NCI-H2227 treated with DMSO at 0.1 percent for 48 hours (cell line): Measurements from ENCODE around the gene PDZD2.
A peak's percentile ranks its signal among the peaks of the same experiment; 100 is the strongest.
"Not testable (repeated sequence)": the region's sequence is repeated elsewhere in the genome, so short reads cannot be mapped to it uniquely, and the experiment has no call there.

Experiments used
- DNase-seq: peaks from one replicate; lab custom pipeline; 2025; lab: John Stamatoyannopoulos, UW

The PDZD2 gene

DNA sequence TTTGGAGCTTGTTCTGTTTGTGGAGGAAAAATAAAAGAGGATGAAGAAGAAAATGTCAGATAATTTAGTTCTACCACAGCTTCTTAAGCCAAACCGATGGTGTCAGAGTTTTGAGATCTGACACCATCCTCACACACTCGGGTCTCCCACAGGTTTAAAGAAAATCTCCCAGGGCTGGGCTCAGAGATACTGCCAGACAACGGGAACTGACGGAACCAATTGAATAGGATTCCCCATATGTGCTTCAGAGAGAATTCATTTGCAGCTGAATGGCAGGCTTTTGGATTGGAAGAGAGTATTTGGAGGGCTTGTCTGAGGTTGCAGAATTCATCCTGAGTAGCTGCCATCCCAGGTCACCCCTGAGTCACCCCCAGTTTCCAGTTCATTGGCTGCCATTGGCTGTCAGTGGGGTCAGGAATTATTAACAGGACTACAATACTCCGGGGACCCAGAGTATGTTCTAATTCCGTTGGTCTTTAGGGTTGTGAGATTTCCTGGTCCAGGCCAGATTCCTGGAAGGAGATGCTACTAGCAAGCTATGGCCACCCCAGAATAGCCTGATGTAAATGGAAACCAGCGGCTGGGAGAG is 131.3 kb downstream of the PDZD2 start:
- DNase-seq, result no peak

DNA sequence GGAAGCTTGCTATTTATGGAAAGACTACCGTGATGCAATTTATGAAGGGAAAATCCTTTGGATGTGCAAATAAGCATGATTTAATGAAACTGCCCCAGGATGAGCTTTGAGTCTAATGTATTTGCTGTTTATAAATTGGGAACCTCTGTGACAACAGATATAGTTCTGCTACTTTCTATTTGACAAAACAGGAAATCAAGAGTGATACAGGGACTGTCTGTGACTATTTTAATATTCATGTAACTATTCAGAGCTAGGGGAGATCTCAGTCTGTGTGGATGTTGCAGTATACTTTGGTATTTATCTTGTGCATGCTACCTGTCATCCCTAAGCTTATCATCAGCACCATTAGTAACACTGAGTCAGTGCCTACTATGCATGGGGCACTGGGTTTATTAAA is 132.1 kb downstream of the PDZD2 start:
- no peak for DNase-seq

DNA sequence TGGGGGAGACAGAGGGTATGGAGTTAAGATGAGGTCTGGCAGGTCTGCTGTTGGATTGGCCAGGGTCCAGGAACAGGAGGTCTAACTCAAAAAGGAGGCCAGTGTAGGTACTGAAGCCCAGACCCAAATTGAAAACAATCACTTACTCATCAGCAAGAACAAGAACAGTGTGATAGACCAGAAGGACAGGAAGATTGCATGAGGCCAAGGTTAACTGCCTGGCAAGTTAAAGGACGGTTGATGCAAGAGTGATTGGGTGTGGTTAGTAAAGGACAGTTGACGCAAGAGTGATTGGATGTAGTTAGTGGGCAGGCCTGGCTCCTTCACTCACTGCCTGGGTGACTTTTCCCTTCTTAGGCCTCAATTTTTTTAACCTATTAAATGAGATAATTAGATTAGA is 132.6 kb downstream of the PDZD2 start:
- no peak for DNase-seq

DNA sequence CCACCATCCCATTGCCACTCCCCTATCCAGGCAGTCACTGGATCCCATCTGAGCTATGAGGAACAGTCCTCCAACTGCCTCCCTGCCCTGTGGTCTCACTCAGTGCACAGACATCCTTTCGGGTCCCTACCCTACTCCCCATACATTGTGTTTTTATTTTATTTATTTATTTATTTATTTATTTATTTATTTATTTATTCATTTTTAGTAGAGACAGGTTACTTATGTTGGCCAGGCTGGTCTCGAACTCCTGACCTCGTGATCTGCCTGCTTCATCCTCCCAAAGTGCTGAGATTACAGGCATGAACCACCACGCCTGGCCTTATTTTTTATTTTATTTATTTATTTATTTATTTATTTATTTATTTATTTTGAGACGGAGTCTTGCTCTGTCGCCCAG is 137.4 kb downstream of the PDZD2 start:
- not testable (repeated sequence) for DNase-seq

DNA sequence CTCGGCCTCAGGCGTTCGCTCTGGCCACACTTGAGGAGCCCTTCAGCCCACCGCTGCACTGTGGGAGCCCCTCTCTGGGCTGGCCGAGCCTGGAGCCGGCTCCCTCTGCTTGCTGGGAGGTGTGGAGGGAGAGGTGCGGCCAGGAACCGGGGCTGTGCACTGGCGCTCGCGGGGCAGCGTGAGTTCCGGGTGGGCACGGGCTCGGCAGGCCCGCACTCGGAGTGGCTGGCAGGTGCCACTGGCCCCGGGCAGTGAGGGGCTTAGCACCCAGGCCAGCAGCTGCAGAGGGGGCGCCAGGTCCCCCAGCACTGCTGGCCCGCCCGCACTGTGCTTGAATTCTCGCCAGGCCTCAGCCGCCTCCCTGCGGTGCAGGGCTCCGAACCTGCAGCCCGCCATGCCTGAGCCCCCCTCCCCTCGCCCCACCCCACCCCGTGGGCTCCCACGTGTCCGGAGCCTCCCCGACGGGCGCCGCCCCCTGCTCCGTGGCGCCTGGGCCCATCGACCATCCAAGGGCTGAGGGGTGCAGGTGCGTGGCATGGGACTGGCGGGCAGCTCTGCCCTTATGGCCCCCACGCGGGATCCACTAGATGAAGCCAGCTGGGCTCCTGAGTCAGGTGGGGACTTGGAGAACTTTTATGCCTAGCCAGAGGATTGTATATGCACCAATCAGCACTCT is 138.2 kb downstream of the PDZD2 start:
- no peak for DNase-seq

DNA sequence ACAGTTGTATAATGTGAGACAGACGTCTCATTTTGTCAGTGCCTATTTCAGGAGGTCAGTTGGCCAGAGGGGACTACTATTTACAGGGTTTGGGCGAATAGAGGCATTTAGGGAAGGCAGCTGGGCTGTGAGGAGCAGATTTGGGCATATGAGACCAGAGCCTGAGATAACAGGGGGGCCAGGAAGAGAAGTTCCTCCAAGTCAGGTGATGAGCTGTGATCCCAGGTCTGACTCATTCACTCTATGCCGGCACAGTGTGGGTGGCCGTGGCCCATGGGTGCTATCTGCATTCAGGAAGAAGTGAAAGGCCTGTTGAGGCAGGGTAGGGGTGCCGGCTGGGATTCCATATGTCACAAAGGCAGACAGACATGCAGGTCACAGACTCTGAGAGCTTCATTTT is 142.8 kb downstream of the PDZD2 start:
- DNase-seq, result no peak

DNA sequence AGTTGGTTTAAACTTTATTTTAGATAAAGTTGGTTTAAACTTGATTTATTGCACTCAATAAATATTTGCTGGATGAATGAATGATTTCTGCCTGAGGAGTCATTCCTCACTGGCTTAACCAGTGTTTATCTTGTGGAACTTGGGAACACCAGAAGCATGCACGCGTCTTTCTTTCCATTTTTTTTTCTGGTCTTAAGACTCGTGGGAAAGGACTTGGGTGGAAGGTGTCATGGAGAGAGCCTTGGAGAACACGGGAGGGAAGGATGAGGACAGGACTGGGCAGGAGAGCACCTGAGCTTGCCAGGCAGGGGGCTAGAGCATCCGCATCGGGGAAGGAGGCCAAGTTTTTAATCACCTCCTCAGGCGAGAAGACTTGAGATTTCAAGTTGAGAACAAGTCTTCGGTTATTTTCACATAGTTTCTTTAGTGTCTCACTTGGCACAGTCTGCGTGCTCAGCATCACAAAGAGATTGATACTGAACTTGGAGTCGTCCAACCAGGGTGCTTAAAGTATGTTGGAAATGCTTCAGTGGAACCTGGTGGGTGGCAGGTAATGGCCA is 144.2 kb downstream of the PDZD2 start:
- no peak for DNase-seq

DNA sequence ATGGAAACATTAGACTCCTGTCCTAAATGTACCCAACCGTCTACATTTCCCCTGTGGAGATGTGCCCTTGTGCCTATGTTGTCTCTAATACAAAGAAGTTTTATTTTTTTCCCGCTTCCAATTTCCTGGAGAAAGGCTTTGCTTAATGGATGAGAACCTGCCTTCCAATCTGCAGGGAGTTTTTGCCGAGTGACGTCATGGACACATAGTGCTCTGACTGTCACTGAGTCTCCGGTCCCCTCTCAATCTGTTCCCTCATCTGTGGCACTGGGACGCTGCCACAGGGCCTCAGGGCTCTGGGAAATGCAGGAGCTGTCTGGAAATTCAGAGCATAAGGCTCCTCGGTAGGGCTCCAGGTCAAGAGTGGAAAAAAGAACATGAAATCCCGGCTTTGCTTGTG is 144.8 kb downstream of the PDZD2 start:
- DNase-seq, result peak; percentile 13

DNA sequence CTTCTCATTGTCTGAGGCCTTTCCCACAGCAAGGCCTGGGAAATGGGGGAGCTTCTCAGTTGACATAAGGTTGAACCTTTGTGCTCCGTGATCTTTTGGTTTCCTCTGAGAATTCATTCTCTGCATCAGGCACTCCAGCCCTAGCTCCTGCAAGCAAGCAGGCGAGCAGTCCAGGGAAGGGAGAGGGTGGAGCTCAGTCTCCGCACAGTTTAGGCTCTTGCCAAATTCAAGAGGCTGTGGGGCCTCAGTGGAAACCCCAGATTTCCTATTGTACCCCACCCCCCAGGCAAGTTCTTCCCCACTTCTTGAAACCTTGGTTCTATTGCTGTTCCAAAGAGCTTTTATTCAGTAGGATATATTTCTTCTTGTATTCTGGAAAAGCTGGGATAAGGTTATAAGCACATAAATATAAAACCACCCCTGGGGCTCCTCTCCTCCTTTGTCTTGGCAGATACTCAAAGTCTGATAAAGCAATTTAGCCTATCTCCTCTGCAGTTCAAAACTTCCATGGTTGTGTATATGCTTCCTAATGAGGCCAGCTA is 147.2 kb downstream of the PDZD2 start:
- no peak for DNase-seq

DNA sequence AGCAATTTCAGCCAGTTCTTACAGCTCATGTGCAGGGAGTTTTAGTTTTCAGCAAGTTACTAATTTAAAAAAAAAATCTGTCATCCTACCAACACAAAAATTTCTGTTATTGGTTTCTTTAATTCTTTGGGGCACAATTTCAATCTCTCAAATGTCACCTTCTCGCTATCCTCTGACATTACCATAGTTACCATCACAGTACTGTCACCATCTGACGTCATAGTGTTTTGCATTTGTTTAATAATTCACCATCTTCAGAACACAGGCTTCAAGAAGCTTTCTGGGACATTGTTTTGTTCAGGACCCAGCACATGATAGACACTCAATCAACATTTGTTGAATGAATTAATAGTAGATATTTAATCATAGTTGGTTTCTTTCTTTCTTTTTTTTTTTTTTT is 155.1 kb downstream of the PDZD2 start:
- DNase-seq, result no peak

DNA sequence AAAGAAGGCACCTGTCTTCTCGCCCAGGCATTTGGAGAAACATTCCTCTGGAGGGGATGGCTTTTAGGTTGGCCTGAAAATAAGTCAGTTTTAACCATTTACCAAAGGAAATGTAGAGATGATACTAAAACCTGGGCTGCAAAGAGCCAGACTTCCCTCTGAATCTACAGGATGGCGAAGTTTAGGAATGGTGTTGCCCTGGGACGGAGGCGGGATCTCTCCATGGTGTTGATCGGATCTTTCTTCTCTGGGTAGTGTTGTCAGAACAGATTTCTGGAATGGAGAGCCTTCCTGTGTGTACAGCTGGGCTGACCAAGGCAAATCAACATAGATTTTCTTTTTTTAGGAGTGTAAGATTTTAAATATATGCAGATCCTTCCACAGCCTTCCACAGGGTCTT is 159.2 kb downstream of the PDZD2 start:
- no peak for DNase-seq

DNA sequence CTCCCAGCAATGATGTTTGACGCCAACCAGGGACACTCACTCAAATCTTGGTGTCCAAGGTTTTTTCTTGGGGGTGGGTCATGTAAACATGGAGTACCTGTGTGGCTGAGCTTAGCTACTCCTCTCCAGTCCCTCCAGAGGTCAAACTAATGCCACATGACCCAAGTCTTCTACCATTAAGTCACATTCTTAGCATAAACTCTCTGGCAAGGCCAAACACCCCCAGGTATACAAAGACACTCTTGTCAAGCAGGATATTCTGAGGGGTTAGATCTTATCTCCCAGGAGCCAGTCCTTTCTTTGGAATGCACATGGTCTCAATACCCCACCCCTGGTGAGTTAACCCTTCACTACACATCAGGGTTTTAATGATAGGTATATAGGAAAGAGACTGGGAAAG is 161.4 kb downstream of the PDZD2 start:
- no peak for DNase-seq

DNA sequence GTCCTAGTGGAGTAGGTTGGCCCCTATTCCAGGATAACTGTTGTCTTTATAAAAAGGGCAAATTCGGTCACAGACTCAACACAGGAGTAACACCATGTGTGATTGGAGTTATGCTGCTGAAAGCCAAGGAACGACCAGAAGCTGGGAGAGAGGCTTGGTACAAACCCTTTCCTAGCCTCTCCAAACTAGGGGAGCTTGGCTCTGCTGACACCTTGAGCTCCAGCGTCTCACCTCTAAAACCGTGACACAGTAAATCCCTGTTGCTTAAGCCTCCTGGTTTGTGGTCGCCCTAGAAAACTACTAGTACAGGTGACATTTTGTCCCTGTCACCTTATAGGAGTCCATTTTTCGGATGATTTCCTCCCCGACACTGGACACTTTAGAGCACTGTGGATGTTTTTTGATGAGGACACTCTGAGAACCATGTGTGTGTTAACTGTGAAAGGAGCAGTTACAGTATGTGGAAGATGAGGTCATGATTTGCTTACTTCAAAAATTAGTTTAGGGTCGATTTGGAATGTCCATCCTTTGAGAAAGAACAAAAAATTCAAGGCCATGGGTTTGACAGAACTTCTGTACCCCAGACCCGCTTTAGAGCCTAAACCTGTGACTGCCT is 167.0 kb downstream of the PDZD2 start:
- no peak for DNase-seq

DNA sequence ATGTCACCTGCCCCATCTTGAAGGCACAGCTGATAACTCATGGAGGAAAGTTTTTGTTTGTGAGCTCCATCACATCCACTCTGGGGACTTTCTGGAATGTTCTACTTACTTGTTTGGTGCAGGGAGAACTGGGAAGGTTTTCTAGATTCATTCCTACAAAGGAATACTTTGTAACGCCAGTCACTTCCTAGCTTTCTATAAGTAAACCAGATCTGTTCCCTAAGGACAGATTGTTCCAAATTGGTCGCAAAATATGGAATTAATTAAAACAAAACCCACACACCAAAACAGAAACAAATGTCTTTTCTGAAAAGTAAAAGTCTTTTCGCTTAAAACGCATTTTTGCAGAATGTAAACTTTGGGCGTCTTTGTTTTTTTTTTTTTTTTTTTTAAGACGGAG is 167.6 kb downstream of the PDZD2 start:
- no peak for DNase-seq

DNA sequence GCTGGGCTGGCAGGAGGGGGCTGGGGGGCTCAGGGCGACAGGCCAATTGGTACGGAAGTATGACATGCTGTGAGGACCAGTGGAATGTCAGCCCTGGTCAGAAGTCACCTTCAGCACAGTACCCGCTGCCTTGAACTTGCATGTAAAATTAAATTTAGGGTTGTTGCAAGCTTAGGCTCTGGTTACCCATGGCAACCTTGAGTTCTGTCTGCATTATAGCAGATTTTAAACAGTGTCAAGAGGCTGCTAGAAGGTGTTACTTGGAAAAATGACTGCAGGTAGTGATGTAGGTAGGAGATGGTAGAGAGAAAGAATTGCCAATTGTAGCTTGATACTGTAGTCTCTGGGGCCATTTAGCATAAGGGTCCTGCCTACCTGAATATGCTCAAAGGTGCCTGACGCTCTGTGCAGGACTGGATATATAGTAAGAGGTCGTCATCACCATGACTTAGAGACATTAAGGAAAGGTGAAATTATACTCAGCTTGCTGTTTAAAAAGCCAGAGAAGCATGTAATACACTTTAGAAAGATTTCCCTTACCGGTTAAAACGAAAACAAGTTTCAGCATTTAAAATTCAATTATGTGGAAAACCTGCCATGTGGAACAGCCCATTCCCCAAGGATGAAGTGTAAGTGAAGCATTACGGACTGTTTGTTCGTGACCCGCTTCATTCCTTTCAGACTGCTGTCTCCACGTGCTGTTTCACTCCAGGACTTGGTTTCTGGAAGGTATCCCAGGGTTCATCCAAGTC is 169.0 kb downstream of the PDZD2 start:
- no peak for DNase-seq

DNA sequence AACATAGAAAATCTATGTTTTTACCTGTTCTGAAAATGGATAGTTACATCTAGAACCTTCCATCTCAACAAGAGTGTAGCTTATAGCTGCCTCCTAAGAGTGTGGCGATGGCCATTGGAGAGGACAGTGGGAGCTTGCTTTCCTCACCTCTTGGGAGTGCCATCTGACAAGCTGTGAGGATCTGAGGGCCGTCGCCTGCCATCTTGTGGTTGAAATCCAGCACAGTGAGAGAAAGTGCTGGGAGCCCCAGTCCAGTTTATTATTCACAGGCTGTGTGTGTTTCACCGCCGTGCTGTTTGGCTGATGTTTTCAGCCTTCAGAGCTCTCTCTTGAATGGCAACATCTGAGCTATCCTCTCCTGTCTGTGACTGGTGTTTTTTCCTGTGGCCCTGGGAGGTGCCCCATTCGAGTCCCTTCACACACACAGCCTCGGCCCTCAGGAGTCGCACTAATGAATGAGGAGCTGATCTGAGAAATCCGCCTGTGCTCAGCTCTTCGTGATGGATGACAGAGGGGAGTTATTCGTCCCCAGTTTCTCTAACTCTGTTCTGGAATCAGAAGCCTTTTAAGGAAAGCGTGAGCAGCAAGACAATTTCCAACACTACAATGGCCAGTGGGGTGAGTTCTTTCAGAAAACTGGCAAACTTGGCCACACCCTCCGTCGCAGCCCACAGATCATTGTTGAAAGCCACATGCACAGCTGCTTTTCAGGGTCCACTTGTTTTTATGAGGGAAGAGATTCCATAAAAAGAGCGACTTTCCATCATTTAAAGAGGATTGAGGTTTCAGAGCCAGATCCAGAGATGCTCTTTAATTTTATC is 170.3 kb downstream of the PDZD2 start:
- DNase-seq, result peak; percentile 75

DNA sequence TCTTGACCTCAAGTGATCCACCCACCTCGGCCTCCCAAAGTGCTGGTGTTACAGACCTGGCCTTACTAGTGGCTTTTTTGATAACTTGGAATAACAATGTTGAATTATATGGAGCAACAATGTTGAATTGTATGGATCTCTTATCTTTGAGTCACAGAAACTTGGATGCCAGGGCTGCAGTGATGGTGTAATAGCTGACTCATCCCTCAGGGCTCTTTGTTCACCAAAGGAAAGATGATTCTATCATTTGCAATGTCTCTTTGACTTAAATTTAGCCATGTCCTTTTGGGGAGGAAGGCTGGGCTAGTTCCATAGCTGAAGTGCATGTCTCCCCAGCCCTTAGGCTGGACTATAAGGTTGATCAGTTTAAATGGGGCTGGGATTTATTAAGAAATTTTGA is 172.3 kb downstream of the PDZD2 start:
- no peak for DNase-seq

DNA sequence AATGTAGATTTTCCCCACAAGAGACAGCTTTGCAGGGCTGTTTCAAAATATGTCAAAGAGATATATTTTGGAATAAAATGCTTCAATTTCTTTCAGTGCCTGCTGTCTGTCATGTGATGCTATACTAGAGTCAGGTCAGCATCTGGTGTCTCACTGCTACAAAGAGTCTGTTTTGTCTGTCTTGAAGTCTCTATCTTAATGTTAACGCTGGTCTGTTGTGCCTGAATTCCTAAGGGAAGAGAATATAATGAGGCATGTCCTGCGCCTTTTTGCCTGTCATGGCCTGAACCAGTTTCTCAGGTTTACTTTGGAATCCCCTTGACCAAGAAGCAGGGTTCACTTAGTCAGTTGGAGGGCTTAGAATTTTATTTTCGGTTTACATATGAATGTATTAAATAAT is 176.4 kb downstream of the PDZD2 start:
- no peak for DNase-seq

DNA sequence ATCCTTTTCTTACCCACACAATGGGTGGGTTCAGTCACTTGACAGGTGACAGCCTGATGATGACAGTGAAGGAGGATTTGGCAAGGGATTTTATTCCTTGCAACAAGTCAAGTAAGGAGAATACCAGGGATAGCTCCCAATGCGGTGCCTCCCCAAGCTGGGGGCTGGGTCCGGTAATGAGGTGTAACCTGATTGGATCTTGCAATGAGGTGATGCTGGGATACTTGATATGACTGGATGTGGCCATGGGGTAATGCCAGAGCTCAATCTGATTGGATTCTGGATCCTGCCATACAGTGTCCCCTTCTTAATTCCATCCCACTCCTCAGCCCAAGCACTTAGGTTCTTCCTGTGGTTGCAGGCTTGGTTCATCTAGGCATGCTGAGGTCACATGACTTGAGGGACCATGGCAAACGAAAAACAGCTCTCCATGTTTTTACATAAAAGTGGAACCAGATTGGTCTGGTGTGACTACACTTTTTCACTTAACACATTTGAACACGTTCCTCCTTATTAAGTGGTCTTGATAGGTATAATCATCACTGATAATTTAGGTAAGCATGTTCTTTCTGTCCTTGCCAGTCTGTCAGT is 181.1 kb downstream of the PDZD2 start:
- DNase-seq, result no peak

DNA sequence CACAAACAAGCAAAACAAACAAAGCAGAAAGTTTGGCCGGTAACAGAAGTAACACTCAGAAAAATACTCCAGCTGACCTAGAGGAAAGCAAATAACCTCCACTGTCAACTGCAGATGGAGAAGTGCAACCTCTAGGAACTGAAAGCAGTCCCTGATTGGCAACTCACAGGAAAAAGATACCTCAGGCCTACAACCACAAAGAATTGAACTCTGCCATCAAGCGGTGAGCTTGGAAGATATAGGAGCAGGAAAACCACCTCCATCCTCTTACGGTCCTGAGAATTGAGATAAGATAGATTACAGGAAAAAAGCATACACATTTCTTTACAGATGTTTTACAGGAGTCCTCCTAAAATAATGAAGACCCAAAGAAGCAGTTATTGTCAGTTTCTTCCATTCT is 184.5 kb downstream of the PDZD2 start:
- DNase-seq, result no peak

DNA sequence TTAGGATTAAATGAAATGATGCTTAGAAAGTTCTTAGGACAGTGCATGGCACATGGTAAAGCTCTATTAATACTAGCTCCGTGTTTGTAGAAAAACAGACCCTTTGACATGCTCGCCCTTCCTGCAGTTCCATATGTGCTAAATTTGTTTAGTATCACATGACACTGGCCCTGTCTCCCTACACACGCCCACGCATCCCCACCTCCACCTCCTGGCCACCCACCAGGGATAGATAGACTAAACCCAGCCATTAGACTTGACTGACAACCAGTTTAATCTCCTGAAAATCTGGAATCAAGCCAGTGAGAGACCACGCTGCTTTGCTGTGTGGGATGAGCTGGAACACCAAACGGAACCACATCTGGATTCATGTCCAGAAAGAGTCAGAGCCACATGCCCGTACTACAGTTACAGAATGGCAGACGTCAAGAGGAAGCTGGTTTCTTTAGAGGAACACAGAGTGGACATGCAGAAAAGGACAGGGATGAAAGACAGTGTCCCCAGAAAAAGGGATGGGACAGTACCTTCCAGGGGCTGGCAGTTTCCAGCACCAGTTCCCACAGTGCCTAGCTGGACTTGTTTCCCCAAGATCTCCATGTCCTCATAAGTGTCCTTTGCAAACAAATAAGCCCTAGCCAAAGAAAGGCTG is 186.1 kb downstream of the PDZD2 start:
- DNase-seq, result no peak
